IMR-90 (cell line): Measurements from ENCODE around the gene PPT2. TPM values are rescaled to one million over a fixed set of nuclear protein-coding genes. Genes with fewer than 3 reads are reported as not detected.

ENCODE experiments used
- ATAC-seq: fragments of 200-7000 bp; cut with Tn5 transposase; 2 replicates; pipeline ENCODE4 v1.9.1; 2020; ENCODE audit warnings: low read depth, mild to moderate bottlenecking, moderate library complexity
- BruUV-seq: library from RNA; stranded (reverse); fragments of 400-500 nt; replicated peaks from 2 replicates; lab custom pipeline; 2021; lab: Mats Ljungman, UMichigan
- CTCF ChIA-PET: fragments of 300-600 bp; formaldehyde crosslinking; extraction: SDS; loops from one replicate; lab custom pipeline; 2021; ENCODE audit warnings: antibody characterized with exemption; lab: Yijun Ruan, JAX
- POLR2A ChIA-PET: fragments of 300-600 bp; sonication (Branson Sonifier 250); formaldehyde crosslinking; loops from one replicate; lab custom pipeline; 2022; ENCODE audit warnings: antibody characterized with exemption; ENCODE audit not compliant: unreplicated experiment; lab: Charles Lee
- DNase-seq: peaks from one replicate; pipeline ENCODE4 v3.0.0; 2013
- H2AFZ ChIP-seq: replicated peaks from 2 replicates; pipeline ENCODE3; 2013; ENCODE audit warnings: low read length, mild to moderate bottlenecking; ENCODE audit not compliant: poor library complexity
- H2AK5ac ChIP-seq: 2 replicates; pipeline ENCODE4 v1.6.1; 2013; ENCODE audit warnings: low read depth, low read length, inconsistent platforms
- H2AK9ac ChIP-seq: replicated peaks from 2 replicates; pipeline ENCODE3; 2013; ENCODE audit warnings: mild to moderate bottlenecking, low read depth, low read length, moderate library complexity; ENCODE audit not compliant: poor library complexity
- H2BK120ac ChIP-seq: 2 replicates; pipeline ENCODE4 v1.6.1; 2013; ENCODE audit warnings: low read depth, low read length, inconsistent platforms
- H2BK15ac ChIP-seq: 3 replicates; pipeline ENCODE4 v1.6.1; 2013; ENCODE audit warnings: low read depth, low read length, inconsistent platforms
- H2BK20ac ChIP-seq: 2 replicates; pipeline ENCODE4 v1.6.1; 2013; ENCODE audit warnings: low read depth, mild to moderate bottlenecking, inconsistent platforms, low read length, moderate library complexity
- H2BK5ac ChIP-seq: 2 replicates; pipeline ENCODE4 v1.6.1; 2013; ENCODE audit warnings: mild to moderate bottlenecking, low read depth, low read length, inconsistent platforms; ENCODE audit not compliant: poor library complexity, severe bottlenecking
- H3K14ac ChIP-seq: replicated peaks from 2 replicates; pipeline ENCODE4 v1.6.1; 2013; ENCODE audit warnings: low read depth, low read length, inconsistent platforms
- H3K18ac ChIP-seq: 2 replicates; pipeline ENCODE4 v1.6.1; 2013; ENCODE audit warnings: low read depth, low read length, control low read depth
- H3K23ac ChIP-seq: 2 replicates; pipeline ENCODE4 v1.6.1; 2013; ENCODE audit warnings: low read depth, low read length, inconsistent platforms
- H3K27ac ChIP-seq: 2 replicates; pipeline ENCODE4 v1.5.1; 2013; ENCODE audit warnings: mild to moderate bottlenecking, control low read depth, low read length; ENCODE audit not compliant: insufficient read depth
- H3K27me3 ChIP-seq: 2 replicates; pipeline ENCODE4 v1.6.1; 2013; ENCODE audit warnings: low read length; ENCODE audit not compliant: control insufficient read depth, insufficient read depth
- H3K36me3 ChIP-seq: 2 replicates; pipeline ENCODE4 v1.6.1; 2013; ENCODE audit warnings: low read length, mixed read lengths; ENCODE audit not compliant: control insufficient read depth, insufficient read depth
- H3K4ac ChIP-seq: 2 replicates; pipeline ENCODE4 v1.6.1; 2013; ENCODE audit warnings: low read depth, low read length, inconsistent platforms
- H3K4me1 ChIP-seq: 2 replicates; pipeline ENCODE4 v1.6.1; 2013; ENCODE audit warnings: low read length, mixed read lengths; ENCODE audit not compliant: control insufficient read depth, insufficient read depth
- H3K4me2 ChIP-seq: 2 replicates; pipeline ENCODE4 v1.6.1; 2013; ENCODE audit warnings: low read depth, mild to moderate bottlenecking, control low read depth, low read length, moderate library complexity
- H3K4me3 ChIP-seq: 2 replicates; pipeline ENCODE4 v1.5.1; 2013; ENCODE audit warnings: low read depth, mild to moderate bottlenecking, control low read depth, low read length, moderate library complexity; ENCODE audit not compliant: insufficient read depth
- H3K56ac ChIP-seq: 2 replicates; pipeline ENCODE4 v1.6.1; 2013; ENCODE audit warnings: low read length, inconsistent platforms; ENCODE audit not compliant: insufficient read depth; ENCODE audit errors: extremely low read depth
- H3K79me1 ChIP-seq, 2 experiments: 2 replicates each; pipeline ENCODE4 v1.6.1; 2013; ENCODE audit warnings: low read length in 2 of 2, inconsistent platforms in 1 of 2, low read depth in 1 of 2
- H3K9ac ChIP-seq: 2 replicates; pipeline ENCODE4 v1.6.1; 2013; ENCODE audit warnings: low read depth, low read length, control low read depth
- H3K9me1 ChIP-seq: 2 replicates; pipeline ENCODE4 v1.6.1; 2013; ENCODE audit warnings: low read length, inconsistent platforms; ENCODE audit not compliant: insufficient read depth
- H3K9me3 ChIP-seq: 2 replicates; pipeline ENCODE4 v1.6.1; 2013; ENCODE audit warnings: low read length; ENCODE audit not compliant: control insufficient read depth, insufficient read depth
- H4K20me1 ChIP-seq: 2 replicates; pipeline ENCODE4 v1.6.1; 2013; ENCODE audit warnings: low read length, inconsistent platforms; ENCODE audit not compliant: insufficient read depth
- H4K5ac ChIP-seq: 2 replicates; pipeline ENCODE4 v1.6.1; 2013; ENCODE audit warnings: mild to moderate bottlenecking, low read depth, low read length, control low read depth
- H4K8ac ChIP-seq, 2 experiments: 2 replicates each; pipeline ENCODE4 v1.6.1; 2013; ENCODE audit warnings: low read depth in 2 of 2, low read length in 2 of 2, control low read depth in 1 of 2, inconsistent platforms in 1 of 2
- H4K91ac ChIP-seq: 2 replicates; pipeline ENCODE4 v1.6.1; 2013; ENCODE audit warnings: low read depth, low read length, inconsistent platforms; ENCODE audit not compliant: insufficient read depth
- BHLHE40 ChIP-seq: fragments of 150-350 bp; IDR thresholded peaks from 2 replicates; pipeline ENCODE4 v1.6.1; 2016; ENCODE audit warnings: mild to moderate bottlenecking, low read depth, low read length
- CEBPB ChIP-seq: IDR thresholded peaks from 2 replicates; pipeline ENCODE4 v1.6.1; 2012; ENCODE audit warnings: low read depth, low read length, improper control_type of control experiment
- CHD1 ChIP-seq: IDR thresholded peaks from 2 replicates; pipeline ENCODE4 v1.6.1; 2012; ENCODE audit warnings: low read depth, low read length, improper control_type of control experiment
- CTCF ChIP-seq: conservative IDR thresholded peaks from 2 replicates; pipeline ENCODE4 v1.5.1; 2012; ENCODE audit warnings: mild to moderate bottlenecking, low read depth, low read length, improper control_type of control experiment
- ELK1 ChIP-seq: fragments of 150-350 bp; IDR thresholded peaks from 2 replicates; pipeline ENCODE4 v1.6.1; 2016; ENCODE audit warnings: low read depth, mild to moderate bottlenecking, low read length, moderate library complexity, borderline replicate concordance
- FOS ChIP-seq: fragments of 150-350 bp; IDR thresholded peaks from 2 replicates; pipeline ENCODE4 v1.6.1; 2016; ENCODE audit warnings: low read depth, low read length
- MAFK ChIP-seq: IDR thresholded peaks from 2 replicates; pipeline ENCODE4 v1.6.1; 2012; ENCODE audit warnings: low read depth, low read length, improper control_type of control experiment
- MAZ ChIP-seq: IDR thresholded peaks from 2 replicates; pipeline ENCODE4 v1.6.1; 2012; ENCODE audit warnings: low read depth, mild to moderate bottlenecking, low read length, improper control_type of control experiment, moderate library complexity, borderline replicate concordance
- MXI1 ChIP-seq: IDR thresholded peaks from 2 replicates; pipeline ENCODE4 v1.6.1; 2012; ENCODE audit warnings: low read depth, mild to moderate bottlenecking, low read length, moderate library complexity, borderline replicate concordance
- NFE2L2 ChIP-seq: fragments of 150-350 bp; IDR thresholded peaks from 2 replicates; pipeline ENCODE4 v1.6.1; 2016; ENCODE audit warnings: low read depth, mild to moderate bottlenecking, low read length
- POLR2A ChIP-seq: IDR thresholded peaks from 2 replicates; pipeline ENCODE4 v1.6.1; 2012; ENCODE audit warnings: mild to moderate bottlenecking, low read depth, low read length
- RAD21 ChIP-seq: IDR thresholded peaks from 2 replicates; pipeline ENCODE4 v1.6.1; 2012; ENCODE audit warnings: low read length, improper control_type of control experiment
- RCOR1 ChIP-seq: IDR thresholded peaks from 2 replicates; pipeline ENCODE4 v1.6.1; 2012; ENCODE audit warnings: mild to moderate bottlenecking, low read length, improper control_type of control experiment; ENCODE audit not compliant: insufficient replicate concordance
- RFX5 ChIP-seq: IDR thresholded peaks from 2 replicates; pipeline ENCODE4 v1.8.0; 2012; ENCODE audit warnings: low read depth, mild to moderate bottlenecking, low read length, moderate library complexity
- SMC3 ChIP-seq: fragments of 150-350 bp; IDR thresholded peaks from 2 replicates; pipeline ENCODE4 v1.6.1; 2016; ENCODE audit warnings: low read depth, mild to moderate bottlenecking, antibody characterized with exemption, low read length, moderate library complexity
- USF2 ChIP-seq: fragments of 150-350 bp; IDR thresholded peaks from 2 replicates; pipeline ENCODE4 v1.6.1; 2017; ENCODE audit warnings: mild to moderate bottlenecking, antibody characterized with exemption, low read length, low read depth
- WGBS, 2 experiments: methylation state at CpG; one replicate each; pipeline versions ENCODE4 v1.1.5 to v1.1.7; 2013; ENCODE audit warnings: missing lambda C conversion rate in 2 of 2; ENCODE audit not compliant: insufficient read length in 1 of 2; ENCODE audit errors: extremely low coverage in 2 of 2; 5-methylcytosine and 5-hydroxymethylcytosine counted together
- dilution Hi-C: fragments of 300-500 bp; cut with HindIII; formaldehyde crosslinking; loops from one replicate; pipeline ENCODE4 v1.14.3; 2018; ENCODE audit warnings: low sequenced_read_pairs; ENCODE audit not compliant: unreplicated experiment
- in situ Hi-C: fragments of 300-500 bp; cut with MboI; formaldehyde crosslinking; loops from 3 replicates; pipeline ENCODE4 v1.14.3; 2019; ENCODE audit warnings: low sequenced_read_pairs, inconsistent platforms, mixed read lengths
- intact Hi-C: fragments of 100-400 bp; cut with micrococcal nuclease; formaldehyde crosslinking; loops from 2 replicates; pipeline ENCODE4 v1.10.0; 2022
- polyA plus RNA-seq, 3 experiments: library from polyadenylated mRNA; depleted of rRNA; stranded (reverse); fragments of >200 nt; gene quantifications; 2 replicates each; pipeline ENCODE4 v1.2.3, GENCODE V29; 2012; ENCODE audit warnings: low replicate concordance in 1 of 3
- total RNA-seq: library from RNA; depleted of rRNA; stranded (reverse); fragments of >200 nt; gene quantifications from 2 replicates; pipeline ENCODE4 v1.2.3, GENCODE V29; 2012

Gene PPT2
- total and polyA plus RNA-seq, 2 of the 4 experiments (the other 2 are of a cell fraction) = 3.2 to 16.2 TPM

- no peak overlapping the region for H2AK5ac ChIP-seq
- no peak overlapping the region for H4K5ac ChIP-seq
- H3K4ac ChIP-seq = no peak overlapping the region
- H4K20me1 ChIP-seq = no peaks in the 10 kb centered on the region
- no peak overlapping the region for H3K4me3 ChIP-seq
- 0 out of 2 replicates have a peak, but pooled peaks cover 4% of the 10 kb centered on the region for H3K9me1 ChIP-seq
- H3K4me2 ChIP-seq = no peak overlapping the region
- no peak overlapping the region for H4K91ac ChIP-seq
- H3K79me1 ChIP-seq = peaks cover 0 to 17% of the 10 kb centered on the region in 2 experiments; a peak in 2 of 4 replicates
- H2BK5ac ChIP-seq = no peak overlapping the region
- in situ Hi-C loops = no loop called here
- H2BK15ac ChIP-seq = no peak overlapping the region
- peak overlapping the region; percentile 18 for H2AFZ ChIP-seq
- no peak overlapping the region for H3K23ac ChIP-seq
- dilution Hi-C loops = no loop called here
- peaks cover 19% of the 10 kb centered on the region for H3K4me1 ChIP-seq
- no peak overlapping the region for H3K14ac ChIP-seq
- H2BK120ac ChIP-seq = no peak overlapping the region
- TF ChIP-seq CEBPB = no peak
- no peak for TF ChIP-seq MAZ
- TF ChIP-seq RAD21 = no peak
- TF ChIP-seq MAFK = no peak
- TF ChIP-seq USF2 = no peak
- TF ChIP-seq CHD1 = no peak
- TF ChIP-seq BHLHE40 = no peak
- no peak for TF ChIP-seq RCOR1
- TF ChIP-seq RFX5 = no peak
- TF ChIP-seq CTCF = no peak
- no peak for TF ChIP-seq NFE2L2
- no peak for TF ChIP-seq ELK1
- no peak for TF ChIP-seq POLR2A
- no peak for TF ChIP-seq SMC3
- TF ChIP-seq MXI1 = no peak
- no peak for TF ChIP-seq FOS
- H4K8ac ChIP-seq = no peak overlapping the region
- H3K36me3 ChIP-seq = peaks cover 2% of the 10 kb centered on the region; the same call in 1 of the 2 replicates
- no peak overlapping the region for H3K9ac ChIP-seq
- no peak overlapping the region for H2BK20ac ChIP-seq
- no peak overlapping the region for H3K18ac ChIP-seq
- no peak overlapping the region for H3K56ac ChIP-seq
- ATAC-seq (no peak), DNase-seq (no peak)
- no TSS peak for BruUV-seq
- no peak overlapping the region for H3K27ac ChIP-seq
- POLR2A ChIA-PET = no interaction called here
- intact Hi-C loops = no loop called here
- WGBS, 2 experiments = 39% methylated on average over 11 of the region's 47 CpGs; no CpG with 5 or more reads in 1 of the 2 experiments
- H3K27me3 ChIP-seq = peaks cover 26% of the 10 kb centered on the region
- H2AK9ac ChIP-seq = no peak overlapping the region
- CTCF ChIA-PET = no interaction called here
- peaks cover 2% of the 10 kb centered on the region; the same call in 1 of the 2 replicates for H3K9me3 ChIP-seq
Measured at GRCh38 chr6:32149092-32149755, 4.7 kb upstream of the PPT2 start.
